WTC11 (cell line): Measurements from ENCODE around the gene TANGO2. TPM values are rescaled to one million over a fixed set of nuclear protein-coding genes. Genes with fewer than 3 reads are reported as not detected.

Source experiments
- ATAC-seq: fragments of 200-7000 bp; cut with Tn5 transposase; 2 replicates; pipeline ENCODE4 v1.10.0; 2021; ENCODE audit warnings: mild to moderate bottlenecking, moderate library complexity
- CTCF ChIA-PET: fragments of 300-600 bp; sonication (Branson Sonifier 250); formaldehyde crosslinking; loops from one replicate; lab custom pipeline; 2021; ENCODE audit warnings: antibody characterized with exemption; lab: Charles Lee
- POLR2A ChIA-PET: fragments of 350-600 bp; sonication (Branson Sonifier 250); formaldehyde crosslinking; loops from one replicate; lab custom pipeline; 2021; ENCODE audit warnings: antibody characterized with exemption; lab: Charles Lee
- DNase-seq: peaks from one replicate; pipeline ENCODE4 v3.0.0; 2021; ENCODE audit warnings: low spot score
- H3K27ac Mint-ChIP-seq: 2 replicates; pipeline ENCODE4 v1.8.0; 2021; ENCODE audit warnings: mixed read lengths
- H3K27me3 Mint-ChIP-seq: 2 replicates; pipeline ENCODE4 v1.8.0; 2021; ENCODE audit warnings: low read depth, mild to moderate bottlenecking, moderate library complexity, mixed read lengths
- H3K36me3 Mint-ChIP-seq: 2 replicates; pipeline ENCODE4 v1.8.0; 2021; ENCODE audit warnings: mixed read lengths
- H3K4me1 Mint-ChIP-seq: 2 replicates; pipeline ENCODE4 v1.8.0; 2022; ENCODE audit warnings: mixed read lengths
- H3K4me3 Mint-ChIP-seq: 2 replicates; pipeline ENCODE4 v1.8.0; 2021; ENCODE audit warnings: mild to moderate bottlenecking, moderate library complexity, mixed read lengths
- H3K9me3 Mint-ChIP-seq: 2 replicates; pipeline ENCODE4 v1.8.0; 2021; ENCODE audit warnings: mixed read lengths
- CREM ChIP-seq: sonication (generic); formaldehyde crosslinking; IDR thresholded peaks from 2 replicates; pipeline ENCODE4 v1.8.1; 2022; ENCODE audit warnings: mild to moderate bottlenecking, missing genetic modification reagents, moderate library complexity
- ELF4 ChIP-seq: sonication (generic); formaldehyde crosslinking; IDR thresholded peaks from 2 replicates; pipeline ENCODE4 v1.8.1; 2022; ENCODE audit warnings: low read depth, mild to moderate bottlenecking, moderate library complexity, missing genetic modification reagents
- FOXK1 ChIP-seq: sonication (generic); formaldehyde crosslinking; IDR thresholded peaks from 2 replicates; pipeline ENCODE4 v1.8.0; 2022; ENCODE audit warnings: mild to moderate bottlenecking, moderate library complexity, missing genetic modification reagents
- FOXP1 ChIP-seq: sonication (generic); formaldehyde crosslinking; IDR thresholded peaks from 2 replicates; pipeline ENCODE4 v1.8.0; 2022; ENCODE audit warnings: missing genetic modification reagents, mild to moderate bottlenecking, moderate library complexity, borderline replicate concordance
- JAZF1 ChIP-seq: fragments of 250-450 bp; sonication (Bioruptor Pico); IDR thresholded peaks from 2 replicates; pipeline ENCODE4 v1.9.0; 2021; ENCODE audit warnings: moderate library complexity, mild to moderate bottlenecking, inconsistent platforms
- KAT7 ChIP-seq: sonication (generic); formaldehyde crosslinking; IDR thresholded peaks from 2 replicates; pipeline ENCODE4 v1.8.1; 2023; ENCODE audit warnings: missing genetic modification reagents, mild to moderate bottlenecking, borderline replicate concordance
- NFYB ChIP-seq: sonication (generic); formaldehyde crosslinking; conservative IDR thresholded peaks from 2 replicates; pipeline ENCODE4 v1.8.0; 2022; ENCODE audit warnings: low read depth, missing genetic modification reagents
- SOX15 ChIP-seq: fragments of 250-450 bp; sonication (Bioruptor Pico); IDR thresholded peaks from 2 replicates; pipeline ENCODE4 v1.9.0; 2021; ENCODE audit warnings: mild to moderate bottlenecking
- total RNA-seq: library from RNA; stranded (reverse); gene quantifications from 3 replicates; pipeline ENCODE4 v1.2.3, GENCODE V29; 2021
- TF ChIP-seq, protein P1 (sequence below): fragments of 250-450 bp; sonication (Bioruptor Pico); IDR thresholded peaks from 2 replicates; pipeline ENCODE4 v1.8.0; 2021; ENCODE audit warnings: mild to moderate bottlenecking
- TF ChIP-seq, protein P2 (sequence below): sonication (generic); formaldehyde crosslinking; conservative IDR thresholded peaks from 2 replicates; pipeline ENCODE4 v1.8.1; 2023; ENCODE audit warnings: mild to moderate bottlenecking, low read depth, missing genetic modification reagents, moderate library complexity
- TF ChIP-seq, protein P3 (sequence below): fragments of 250-450 bp; sonication (Bioruptor Pico); IDR thresholded peaks from 2 replicates; pipeline ENCODE4 v2.1.2; 2022; ENCODE audit warnings: mild to moderate bottlenecking, moderate library complexity
- TF ChIP-seq, protein P4 (sequence below): fragments of 200-600 bp; IDR thresholded peaks from 2 replicates; pipeline ENCODE4 v1.8.0; 2022; ENCODE audit warnings: antibody characterized with exemption
- TF ChIP-seq, protein P5 (sequence below): sonication (generic); formaldehyde crosslinking; IDR thresholded peaks from 2 replicates; pipeline ENCODE4 v1.8.1; 2023; ENCODE audit warnings: mild to moderate bottlenecking, missing genetic modification reagents
- TF ChIP-seq, protein P6 (sequence below): fragments of 250-450 bp; sonication (Bioruptor Pico); IDR thresholded peaks from 2 replicates; pipeline ENCODE4 v1.9.0; 2021; ENCODE audit warnings: mild to moderate bottlenecking, borderline replicate concordance

TANGO2 gene
- total RNA-seq, 1 experiment from 2014 or later: 14.8 TPM

DNA sequence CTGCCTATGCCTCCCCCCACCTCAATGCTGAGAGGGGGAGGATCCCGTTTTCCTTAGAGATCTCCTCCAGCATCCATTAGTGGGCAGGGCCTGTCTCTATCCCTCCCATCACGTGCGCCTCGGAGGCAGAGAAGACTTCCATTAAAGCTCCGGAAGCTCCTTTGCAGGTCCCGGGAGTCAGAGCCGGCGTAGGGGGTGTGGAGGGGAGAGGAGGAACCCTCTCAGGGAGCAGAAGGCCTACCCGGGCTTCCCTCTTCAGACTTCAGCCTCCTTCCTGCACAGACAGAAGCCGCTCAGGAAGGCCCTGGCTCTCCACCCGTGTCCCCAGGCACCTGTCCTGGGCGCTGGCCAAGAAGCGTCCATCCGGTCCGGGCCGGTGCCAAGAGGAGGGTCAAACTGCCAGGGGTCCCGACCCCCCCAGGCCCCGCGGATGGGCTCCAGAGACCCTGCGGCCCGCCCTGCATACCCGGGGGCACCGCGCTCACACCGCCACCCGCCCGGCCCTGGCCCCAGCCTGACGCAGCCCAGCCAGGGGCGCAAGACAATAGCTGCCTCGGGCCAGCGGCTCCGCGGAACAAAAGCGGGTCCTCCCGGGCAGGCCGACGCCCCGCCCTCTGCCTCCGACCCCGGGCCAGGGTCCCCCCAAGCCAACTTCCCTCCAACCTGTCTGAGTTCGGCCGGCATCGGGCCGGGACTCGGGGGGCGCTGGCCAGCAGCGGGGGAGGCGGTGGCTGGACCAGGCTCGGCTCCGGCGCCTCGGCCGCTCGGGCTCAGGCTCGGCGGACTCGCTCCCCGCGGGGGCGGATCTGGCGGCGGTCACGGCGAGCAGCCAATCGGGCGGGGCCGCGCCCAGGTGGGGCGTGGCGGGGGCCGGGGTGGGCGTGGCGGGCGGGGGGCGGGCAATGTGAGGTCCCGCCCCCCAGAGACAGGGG is 34.2 kb upstream of the TANGO2 start (continued):
- TF ChIP-seq, protein P1, sequence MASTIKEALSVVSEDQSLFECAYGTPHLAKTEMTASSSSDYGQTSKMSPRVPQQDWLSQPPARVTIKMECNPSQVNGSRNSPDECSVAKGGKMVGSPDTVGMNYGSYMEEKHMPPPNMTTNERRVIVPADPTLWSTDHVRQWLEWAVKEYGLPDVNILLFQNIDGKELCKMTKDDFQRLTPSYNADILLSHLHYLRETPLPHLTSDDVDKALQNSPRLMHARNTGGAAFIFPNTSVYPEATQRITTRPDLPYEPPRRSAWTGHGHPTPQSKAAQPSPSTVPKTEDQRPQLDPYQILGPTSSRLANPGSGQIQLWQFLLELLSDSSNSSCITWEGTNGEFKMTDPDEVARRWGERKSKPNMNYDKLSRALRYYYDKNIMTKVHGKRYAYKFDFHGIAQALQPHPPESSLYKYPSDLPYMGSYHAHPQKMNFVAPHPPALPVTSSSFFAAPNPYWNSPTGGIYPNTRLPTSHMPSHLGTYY (CRISPR knock-in tag): no peak
- peak; percentile 38; the same call in 1 of the 2 replicates for TF ChIP-seq FOXK1
- TF ChIP-seq, all 79 proteins: peak for 13

DNA sequence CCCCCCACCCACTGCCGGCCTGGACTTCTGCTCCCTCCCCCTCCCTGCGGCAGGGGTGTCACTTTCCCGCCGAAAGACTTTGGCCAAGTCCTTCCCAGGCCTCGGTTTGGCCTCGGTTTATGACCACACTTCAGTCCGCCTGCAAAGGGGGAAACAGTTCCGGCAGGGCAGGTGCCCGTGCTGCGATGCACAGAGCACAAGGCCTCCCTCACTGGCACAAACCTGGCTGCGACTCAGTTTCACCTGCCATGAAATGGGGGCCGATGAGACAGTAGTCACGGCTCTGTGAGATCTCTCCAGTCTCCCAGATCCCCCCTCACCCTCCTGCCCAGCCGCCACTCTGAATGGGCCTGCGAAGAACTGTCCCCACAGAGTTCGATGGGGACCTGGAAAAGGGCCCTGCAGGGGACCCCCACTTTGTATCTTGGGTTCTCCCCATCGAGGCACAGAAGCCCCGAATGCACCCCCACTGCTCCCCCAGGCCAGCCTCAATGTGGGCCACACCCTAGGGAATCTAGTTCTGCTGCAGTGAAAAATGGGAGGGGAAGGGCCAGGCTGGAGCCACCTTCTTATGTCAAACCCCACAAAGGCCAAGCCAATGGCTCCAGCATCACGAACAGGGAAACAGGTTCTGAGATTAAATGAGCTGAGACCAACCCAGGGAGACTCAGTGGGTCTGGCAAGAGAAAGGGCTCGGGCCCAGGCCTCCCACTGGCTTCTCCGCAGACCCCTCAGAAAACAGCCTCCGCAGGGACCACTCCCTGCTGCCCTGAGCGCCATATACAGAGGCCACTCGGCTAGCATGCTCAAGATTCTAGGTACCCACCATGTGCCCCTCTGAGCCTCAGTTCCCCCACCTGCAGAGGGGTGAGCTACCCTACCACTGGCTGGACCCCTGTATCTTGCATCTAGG is 33.3 kb upstream of the TANGO2 start:
- ChIA-PET POLR2A (no interaction called here), CTCF (interaction anchor here (0.6 to 3.3 kb wide), 10 partner anchors 11 to 268 kb away, joined by 3 to 23 read pairs (median 6); no protein-coding TSS in a partner anchor)
- ATAC-seq: no peak; the same call in 1 of the 2 replicates
- Mint-ChIP-seq H3K9me3 (no peaks in the 10 kb centered on the region), H3K27me3 (no peaks in the 10 kb centered on the region), H3K4me1 (peaks cover 5% of the 10 kb centered on the region; the same call in 1 of the 2 replicates), H3K36me3 (no peaks in the 10 kb centered on the region)
- TF ChIP-seq, protein P2, sequence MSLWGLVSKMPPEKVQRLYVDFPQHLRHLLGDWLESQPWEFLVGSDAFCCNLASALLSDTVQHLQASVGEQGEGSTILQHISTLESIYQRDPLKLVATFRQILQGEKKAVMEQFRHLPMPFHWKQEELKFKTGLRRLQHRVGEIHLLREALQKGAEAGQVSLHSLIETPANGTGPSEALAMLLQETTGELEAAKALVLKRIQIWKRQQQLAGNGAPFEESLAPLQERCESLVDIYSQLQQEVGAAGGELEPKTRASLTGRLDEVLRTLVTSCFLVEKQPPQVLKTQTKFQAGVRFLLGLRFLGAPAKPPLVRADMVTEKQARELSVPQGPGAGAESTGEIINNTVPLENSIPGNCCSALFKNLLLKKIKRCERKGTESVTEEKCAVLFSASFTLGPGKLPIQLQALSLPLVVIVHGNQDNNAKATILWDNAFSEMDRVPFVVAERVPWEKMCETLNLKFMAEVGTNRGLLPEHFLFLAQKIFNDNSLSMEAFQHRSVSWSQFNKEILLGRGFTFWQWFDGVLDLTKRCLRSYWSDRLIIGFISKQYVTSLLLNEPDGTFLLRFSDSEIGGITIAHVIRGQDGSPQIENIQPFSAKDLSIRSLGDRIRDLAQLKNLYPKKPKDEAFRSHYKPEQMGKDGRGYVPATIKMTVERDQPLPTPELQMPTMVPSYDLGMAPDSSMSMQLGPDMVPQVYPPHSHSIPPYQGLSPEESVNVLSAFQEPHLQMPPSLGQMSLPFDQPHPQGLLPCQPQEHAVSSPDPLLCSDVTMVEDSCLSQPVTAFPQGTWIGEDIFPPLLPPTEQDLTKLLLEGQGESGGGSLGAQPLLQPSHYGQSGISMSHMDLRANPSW (CRISPR knock-in tag): no peak
- 0 out of 2 replicates have a peak, but pooled peaks have one; percentile 1 for TF ChIP-seq NFYB (CRISPR knock-in tag)
- TF ChIP-seq, all 79 proteins: peak for 1
- Mint-ChIP-seq H3K4me3 (peak overlapping the region; percentile 55), H3K27ac (no peak overlapping the region)
- no peak for DNase-seq

DNA sequence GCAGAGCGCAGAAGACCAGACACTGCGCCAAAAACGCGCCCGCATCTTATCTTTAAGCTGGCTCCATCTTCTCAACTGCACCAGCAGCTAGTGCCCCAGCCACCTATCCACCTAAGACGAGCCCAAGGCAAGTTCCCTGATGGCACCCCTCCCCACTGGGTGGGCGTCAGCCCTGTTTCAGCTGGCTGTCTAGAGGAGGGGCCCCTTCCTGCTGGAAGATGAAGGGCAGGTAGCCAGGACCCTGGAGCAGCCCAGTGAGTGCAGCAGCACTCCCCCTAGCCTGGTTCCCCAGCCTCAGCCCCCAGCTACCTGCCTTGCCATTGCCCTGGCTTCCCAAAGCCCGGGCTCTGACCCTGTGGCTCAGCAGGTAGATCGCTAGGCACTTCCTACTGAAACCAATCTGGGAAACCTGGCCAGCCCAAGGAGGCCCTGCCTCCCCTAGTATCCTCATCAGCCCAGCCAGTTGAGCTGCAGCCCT is 32.5 kb upstream of the TANGO2 start:
- H3K27ac Mint-ChIP-seq: no peak overlapping the region
- H3K4me1 Mint-ChIP-seq: peaks cover 5% of the 10 kb centered on the region; the same call in 1 of the 2 replicates
- POLR2A ChIA-PET: no interaction called here
- DNase-seq: no peak
- ATAC-seq: no peak
- H3K27me3 Mint-ChIP-seq: no peaks in the 10 kb centered on the region
- CTCF ChIA-PET: interaction anchor here (0.6 to 3.3 kb wide), 5 partner anchors 10 to 267 kb away, joined by 3 to 18 read pairs (median 5); no protein-coding TSS in a partner anchor
- H3K9me3 Mint-ChIP-seq: no peaks in the 10 kb centered on the region
- H3K4me3 Mint-ChIP-seq: no peak overlapping the region
- H3K36me3 Mint-ChIP-seq: no peaks in the 10 kb centered on the region
- no peak for TF ChIP-seq JAZF1 (CRISPR knock-in tag)
- TF ChIP-seq NFYB (CRISPR knock-in tag): no peak
- TF ChIP-seq, protein P3, sequence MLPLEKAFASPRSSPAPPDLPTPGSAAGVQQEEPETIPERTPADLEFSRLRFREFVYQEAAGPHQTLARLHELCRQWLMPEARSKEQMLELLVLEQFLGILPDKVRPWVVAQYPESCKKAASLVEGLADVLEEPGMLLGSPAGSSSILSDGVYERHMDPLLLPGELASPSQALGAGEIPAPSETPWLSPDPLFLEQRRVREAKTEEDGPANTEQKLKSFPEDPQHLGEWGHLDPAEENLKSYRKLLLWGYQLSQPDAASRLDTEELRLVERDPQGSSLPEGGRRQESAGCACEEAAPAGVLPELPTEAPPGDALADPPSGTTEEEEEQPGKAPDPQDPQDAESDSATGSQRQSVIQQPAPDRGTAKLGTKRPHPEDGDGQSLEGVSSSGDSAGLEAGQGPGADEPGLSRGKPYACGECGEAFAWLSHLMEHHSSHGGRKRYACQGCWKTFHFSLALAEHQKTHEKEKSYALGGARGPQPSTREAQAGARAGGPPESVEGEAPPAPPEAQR (CRISPR knock-in tag): no peak
- no peak for TF ChIP-seq FOXP1 (CRISPR knock-in tag)
- TF ChIP-seq ELF4 (CRISPR knock-in tag): no peak
- TF ChIP-seq KAT7 (CRISPR knock-in tag): no peak
- TF ChIP-seq, protein P4, sequence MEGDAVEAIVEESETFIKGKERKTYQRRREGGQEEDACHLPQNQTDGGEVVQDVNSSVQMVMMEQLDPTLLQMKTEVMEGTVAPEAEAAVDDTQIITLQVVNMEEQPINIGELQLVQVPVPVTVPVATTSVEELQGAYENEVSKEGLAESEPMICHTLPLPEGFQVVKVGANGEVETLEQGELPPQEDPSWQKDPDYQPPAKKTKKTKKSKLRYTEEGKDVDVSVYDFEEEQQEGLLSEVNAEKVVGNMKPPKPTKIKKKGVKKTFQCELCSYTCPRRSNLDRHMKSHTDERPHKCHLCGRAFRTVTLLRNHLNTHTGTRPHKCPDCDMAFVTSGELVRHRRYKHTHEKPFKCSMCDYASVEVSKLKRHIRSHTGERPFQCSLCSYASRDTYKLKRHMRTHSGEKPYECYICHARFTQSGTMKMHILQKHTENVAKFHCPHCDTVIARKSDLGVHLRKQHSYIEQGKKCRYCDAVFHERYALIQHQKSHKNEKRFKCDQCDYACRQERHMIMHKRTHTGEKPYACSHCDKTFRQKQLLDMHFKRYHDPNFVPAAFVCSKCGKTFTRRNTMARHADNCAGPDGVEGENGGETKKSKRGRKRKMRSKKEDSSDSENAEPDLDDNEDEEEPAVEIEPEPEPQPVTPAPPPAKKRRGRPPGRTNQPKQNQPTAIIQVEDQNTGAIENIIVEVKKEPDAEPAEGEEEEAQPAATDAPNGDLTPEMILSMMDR: no peak
- TF ChIP-seq CREM (CRISPR knock-in tag): no peak
- TF ChIP-seq SOX15 (CRISPR knock-in tag): no peak
- TF ChIP-seq, protein P5, sequence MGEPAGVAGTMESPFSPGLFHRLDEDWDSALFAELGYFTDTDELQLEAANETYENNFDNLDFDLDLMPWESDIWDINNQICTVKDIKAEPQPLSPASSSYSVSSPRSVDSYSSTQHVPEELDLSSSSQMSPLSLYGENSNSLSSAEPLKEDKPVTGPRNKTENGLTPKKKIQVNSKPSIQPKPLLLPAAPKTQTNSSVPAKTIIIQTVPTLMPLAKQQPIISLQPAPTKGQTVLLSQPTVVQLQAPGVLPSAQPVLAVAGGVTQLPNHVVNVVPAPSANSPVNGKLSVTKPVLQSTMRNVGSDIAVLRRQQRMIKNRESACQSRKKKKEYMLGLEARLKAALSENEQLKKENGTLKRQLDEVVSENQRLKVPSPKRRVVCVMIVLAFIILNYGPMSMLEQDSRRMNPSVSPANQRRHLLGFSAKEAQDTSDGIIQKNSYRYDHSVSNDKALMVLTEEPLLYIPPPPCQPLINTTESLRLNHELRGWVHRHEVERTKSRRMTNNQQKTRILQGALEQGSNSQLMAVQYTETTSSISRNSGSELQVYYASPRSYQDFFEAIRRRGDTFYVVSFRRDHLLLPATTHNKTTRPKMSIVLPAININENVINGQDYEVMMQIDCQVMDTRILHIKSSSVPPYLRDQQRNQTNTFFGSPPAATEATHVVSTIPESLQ (CRISPR knock-in tag): no peak
- TF ChIP-seq, protein P6, sequence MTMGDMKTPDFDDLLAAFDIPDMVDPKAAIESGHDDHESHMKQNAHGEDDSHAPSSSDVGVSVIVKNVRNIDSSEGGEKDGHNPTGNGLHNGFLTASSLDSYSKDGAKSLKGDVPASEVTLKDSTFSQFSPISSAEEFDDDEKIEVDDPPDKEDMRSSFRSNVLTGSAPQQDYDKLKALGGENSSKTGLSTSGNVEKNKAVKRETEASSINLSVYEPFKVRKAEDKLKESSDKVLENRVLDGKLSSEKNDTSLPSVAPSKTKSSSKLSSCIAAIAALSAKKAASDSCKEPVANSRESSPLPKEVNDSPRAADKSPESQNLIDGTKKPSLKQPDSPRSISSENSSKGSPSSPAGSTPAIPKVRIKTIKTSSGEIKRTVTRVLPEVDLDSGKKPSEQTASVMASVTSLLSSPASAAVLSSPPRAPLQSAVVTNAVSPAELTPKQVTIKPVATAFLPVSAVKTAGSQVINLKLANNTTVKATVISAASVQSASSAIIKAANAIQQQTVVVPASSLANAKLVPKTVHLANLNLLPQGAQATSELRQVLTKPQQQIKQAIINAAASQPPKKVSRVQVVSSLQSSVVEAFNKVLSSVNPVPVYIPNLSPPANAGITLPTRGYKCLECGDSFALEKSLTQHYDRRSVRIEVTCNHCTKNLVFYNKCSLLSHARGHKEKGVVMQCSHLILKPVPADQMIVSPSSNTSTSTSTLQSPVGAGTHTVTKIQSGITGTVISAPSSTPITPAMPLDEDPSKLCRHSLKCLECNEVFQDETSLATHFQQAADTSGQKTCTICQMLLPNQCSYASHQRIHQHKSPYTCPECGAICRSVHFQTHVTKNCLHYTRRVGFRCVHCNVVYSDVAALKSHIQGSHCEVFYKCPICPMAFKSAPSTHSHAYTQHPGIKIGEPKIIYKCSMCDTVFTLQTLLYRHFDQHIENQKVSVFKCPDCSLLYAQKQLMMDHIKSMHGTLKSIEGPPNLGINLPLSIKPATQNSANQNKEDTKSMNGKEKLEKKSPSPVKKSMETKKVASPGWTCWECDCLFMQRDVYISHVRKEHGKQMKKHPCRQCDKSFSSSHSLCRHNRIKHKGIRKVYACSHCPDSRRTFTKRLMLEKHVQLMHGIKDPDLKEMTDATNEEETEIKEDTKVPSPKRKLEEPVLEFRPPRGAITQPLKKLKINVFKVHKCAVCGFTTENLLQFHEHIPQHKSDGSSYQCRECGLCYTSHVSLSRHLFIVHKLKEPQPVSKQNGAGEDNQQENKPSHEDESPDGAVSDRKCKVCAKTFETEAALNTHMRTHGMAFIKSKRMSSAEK (CRISPR knock-in tag): no peak
